NCI-H446 (cell line): ENCODE data around the gene FCHO2.

Experiments used
- DNase-seq, 2 experiments: peaks; one replicate each; lab custom pipeline; 2025; lab: John Stamatoyannopoulos, UW

Gene FCHO2

GRCh38 chr5:73030995-73031394, 75.2 kb downstream of the FCHO2 start:
- no peak for DNase-seq

DNA sequence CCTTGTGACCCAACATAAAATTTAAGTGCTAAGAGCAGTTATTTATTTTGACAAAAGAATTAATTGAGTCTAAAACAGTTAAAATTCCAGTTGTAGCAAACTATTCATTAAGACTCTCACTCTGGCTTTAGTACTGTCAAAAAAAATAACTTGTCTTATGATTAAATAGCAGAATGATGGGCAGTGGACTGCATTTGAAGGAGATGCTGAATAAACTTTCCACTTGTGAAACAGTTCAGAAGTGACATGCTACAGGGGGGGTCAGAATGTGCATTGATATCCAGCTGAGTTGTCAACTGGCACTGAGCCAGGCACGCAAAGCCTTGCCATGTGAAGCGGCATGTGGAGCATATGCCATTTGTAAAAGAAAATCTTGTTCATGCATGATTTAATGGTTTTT, 76.0 kb downstream of the FCHO2 start:
- DNase-seq, result peak; percentile 8 to 83

GRCh38 chr5:73032635-73033034, 76.8 kb downstream of the FCHO2 start:
- no peak for DNase-seq

- no peak for DNase-seq
Measured at GRCh38 chr5:73037545-73037944, 81.7 kb downstream of the FCHO2 start.

DNA sequence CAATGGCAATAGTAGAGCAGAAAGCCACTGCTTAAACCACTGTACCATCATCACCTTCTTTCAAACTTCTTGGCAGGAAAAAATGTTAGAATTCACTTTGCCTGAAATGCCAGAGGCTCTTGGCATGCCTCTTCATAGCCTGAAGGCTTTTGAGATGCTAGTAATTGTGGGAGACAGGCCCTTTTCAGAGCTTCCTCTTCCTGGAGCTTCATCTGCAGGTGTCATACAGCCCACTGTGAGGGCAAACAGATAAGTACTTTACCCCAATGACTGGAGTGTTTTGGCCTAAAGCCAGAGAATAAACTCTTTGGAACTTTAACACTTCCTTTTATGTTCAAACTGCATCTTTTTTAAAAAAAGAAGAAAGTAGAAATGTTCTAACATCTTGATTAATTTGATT, 83.2 kb downstream of the FCHO2 start:
- no peak for DNase-seq

DNA sequence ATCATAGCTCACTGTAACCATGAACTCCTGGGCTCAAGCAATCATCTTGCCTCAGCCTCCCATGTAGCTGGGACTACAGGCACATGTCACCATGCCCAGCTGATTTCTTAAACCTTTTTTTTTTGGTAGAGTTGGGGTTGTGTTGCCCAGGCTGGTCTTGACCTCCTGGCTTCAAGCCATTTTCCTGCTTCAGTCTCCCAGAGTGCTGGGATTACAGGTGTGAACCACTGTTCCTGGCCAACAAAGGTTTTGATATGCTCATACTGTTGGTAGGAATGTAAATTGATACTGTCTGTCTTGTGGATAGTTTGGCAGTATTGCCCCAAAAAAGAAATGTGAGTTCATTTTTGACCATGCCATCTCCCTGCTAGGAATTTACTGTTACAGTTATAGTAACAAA, 87.2 kb downstream of the FCHO2 start:
- DNase-seq, result no peak

- DNase-seq, result no peak
Measured at GRCh38 chr5:73044546-73044945, 88.7 kb downstream of the FCHO2 start.

DNA sequence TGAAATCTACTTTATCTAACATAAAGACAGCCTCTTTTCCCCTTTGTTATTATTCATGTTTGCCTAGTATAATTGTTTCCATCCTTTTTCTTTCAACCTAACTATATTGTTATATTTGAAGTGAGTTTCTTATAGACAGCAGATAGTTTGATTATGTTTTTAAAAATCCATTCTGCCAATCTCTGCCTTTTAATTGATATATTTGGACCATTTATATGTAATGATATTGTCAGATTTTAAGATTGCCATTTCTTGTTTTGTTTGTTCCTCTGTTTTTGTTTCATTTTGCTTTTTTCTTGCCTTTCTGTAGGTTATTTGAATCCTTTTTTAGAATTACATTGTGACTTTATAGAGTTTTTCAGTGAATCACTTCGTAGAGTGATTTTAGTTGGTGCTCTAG, 89.8 kb downstream of the FCHO2 start:
- no peak for DNase-seq

- no peak for DNase-seq
Measured at GRCh38 chr5:73061593-73061992, 105.8 kb downstream of the FCHO2 start.

DNA sequence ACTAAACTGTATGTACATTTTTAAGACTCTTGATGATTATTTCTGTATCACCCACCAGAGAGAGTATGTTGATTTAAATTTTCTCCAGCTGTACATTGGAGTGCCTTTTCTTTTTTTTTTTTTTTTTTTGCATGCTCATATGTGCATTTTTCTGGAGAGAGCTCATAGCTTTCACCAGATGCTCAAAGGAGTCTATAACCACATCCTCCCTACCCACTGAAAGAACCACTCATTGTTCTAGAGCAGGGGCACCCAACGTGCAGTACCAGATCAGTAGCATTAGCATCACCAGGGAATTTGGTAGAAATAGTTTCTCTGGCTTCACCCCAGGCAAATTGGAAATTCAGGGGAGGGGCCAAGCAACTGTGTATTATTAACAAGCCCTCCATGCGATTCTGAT, 110.6 kb downstream of the FCHO2 start:
- no peak for DNase-seq

GRCh38 chr5:73067213-73067612, 111.4 kb downstream of the FCHO2 start:
- DNase-seq, result no peak

DNA sequence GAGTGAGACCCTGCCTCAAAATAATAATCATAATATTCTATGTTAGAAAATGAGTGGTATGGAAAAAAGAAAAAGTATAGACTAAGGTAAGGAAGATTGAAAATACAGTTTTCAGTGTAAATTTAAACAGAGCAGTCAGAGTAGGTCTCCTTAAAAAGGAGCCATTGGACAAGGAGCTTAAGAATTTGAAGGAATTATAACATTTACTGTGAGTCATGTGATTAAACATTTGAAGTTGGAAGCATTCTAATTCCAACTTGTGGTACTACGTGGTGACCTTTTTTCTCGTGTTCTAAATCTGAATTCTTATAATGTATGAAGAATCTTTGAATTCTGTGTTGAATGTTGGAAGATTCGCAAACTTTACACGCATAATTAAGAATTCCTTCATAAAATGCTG, 125.3 kb downstream of the FCHO2 start:
- no peak for DNase-seq

- DNase-seq, result no peak
Measured at GRCh38 chr5:73088026-73088425, 132.2 kb downstream of the FCHO2 start.

DNA sequence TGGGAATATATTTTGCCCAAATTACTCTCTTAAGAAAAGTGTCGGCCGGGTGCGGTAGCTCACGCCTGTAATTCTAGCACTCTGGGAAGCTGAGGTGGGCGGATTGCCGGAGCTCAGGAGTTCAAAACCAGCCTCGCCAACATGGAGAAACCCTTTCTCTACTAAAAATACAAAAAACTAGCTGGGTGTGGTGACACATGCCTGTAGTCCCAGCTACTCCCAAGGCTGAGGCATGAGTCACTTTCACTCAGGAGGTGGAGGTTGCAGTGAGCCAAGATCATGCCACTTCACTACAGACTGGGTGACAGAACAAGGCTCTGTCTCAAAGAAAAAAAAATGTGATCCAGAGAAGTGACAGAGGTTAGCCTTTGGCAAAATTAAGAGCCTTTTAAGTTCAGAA, 138.1 kb downstream of the FCHO2 start:
- DNase-seq, result no peak

DNA sequence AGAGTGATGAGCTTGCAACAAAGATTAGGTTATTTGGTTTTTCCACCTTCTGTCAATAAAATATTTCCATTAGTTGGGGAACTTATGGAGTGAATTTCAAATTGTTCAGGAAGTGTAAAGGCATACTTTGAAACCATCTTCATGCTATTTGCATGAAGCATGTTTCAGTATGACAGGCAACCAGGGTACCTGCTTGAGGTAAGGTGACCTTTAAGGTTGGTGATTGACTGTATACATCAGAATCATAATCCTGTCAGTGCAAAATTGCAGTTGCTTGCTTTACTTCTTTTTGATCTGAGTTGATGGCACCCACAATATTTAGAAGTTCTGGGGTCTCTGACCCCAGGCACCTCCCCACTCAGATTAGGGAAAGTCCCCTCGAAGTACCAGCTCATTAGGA, 138.6 kb downstream of the FCHO2 start:
- no peak for DNase-seq

DNA sequence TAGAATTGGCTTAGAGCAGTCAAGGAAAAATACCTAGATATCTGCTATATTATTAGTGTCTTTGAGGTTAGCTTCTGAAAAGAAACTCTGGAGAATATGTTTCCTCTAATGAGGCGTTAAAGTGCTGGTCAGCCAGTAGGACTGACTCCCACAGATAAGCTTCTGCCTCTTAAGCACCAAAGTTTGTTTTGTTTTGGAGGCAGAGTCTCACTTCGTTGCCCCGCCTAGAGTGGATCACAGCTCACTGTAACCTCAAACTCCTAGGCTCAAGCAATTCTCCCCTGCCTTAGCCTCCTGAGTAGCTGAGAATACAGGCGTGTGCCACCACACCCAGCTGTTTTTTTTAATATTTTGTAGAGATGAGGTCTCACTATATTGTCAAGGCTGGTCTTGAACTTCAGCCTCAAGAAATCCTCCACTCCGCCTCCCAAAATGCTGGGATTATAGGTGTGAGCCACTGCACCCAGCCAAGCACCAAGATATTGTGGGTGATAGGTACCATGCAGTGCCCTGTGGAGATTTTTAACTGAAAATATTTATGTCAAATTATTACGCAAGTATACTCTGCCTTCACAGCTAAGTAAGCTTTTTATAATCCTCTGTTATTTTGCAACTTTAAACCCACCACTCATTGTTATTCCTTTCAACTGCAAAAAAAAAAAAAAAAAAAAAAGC, 139.9 kb downstream of the FCHO2 start:
- no peak for DNase-seq

DNA sequence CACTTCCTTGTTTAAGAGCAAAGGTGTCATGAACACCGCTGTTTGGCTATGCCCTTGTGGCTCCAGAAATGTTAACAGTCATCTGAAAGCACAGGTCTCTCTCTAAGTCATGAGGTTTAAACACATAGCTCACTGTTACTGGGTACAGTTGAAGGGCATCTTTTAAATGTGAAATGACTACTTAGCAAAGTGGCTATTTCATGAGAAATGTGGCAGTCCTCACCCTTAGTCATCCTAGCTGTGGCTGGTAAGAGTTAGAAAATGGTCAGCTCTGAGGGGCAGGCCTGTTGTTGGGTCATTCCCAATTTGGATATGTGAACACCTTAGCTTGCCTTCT, 140.4 kb downstream of the FCHO2 start:
- no peak for DNase-seq

- no peak for DNase-seq
Measured at GRCh38 chr5:73097740-73098139, 141.9 kb downstream of the FCHO2 start.

GRCh38 chr5:73100109-73100508, 144.3 kb downstream of the FCHO2 start:
- no peak for DNase-seq

GRCh38 chr5:73103870-73104299, 148.0 kb downstream of the FCHO2 start:
- DNase-seq, result no peak

- no peak for DNase-seq
Measured at GRCh38 chr5:73104326-73104725, 148.5 kb downstream of the FCHO2 start.

DNA sequence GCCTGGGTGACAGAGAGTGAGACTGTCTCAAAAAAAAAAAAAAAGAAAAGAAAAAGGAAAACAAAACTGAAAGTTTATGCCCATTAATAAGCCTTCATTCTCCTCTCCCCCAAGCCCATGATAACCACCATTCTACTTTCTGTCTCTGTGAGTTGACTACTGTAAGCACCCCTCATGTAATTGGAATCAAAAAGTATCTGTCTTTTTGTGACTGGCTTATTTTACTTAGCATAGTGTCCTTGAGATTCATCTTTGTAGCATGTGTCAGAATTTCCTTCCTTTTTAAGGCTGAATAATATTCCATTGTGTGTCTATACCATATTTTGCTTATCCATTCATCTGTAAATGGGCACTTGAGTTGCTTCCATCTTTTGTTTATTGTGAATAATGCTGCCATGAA, 150.5 kb downstream of the FCHO2 start:
- no peak for DNase-seq

- DNase-seq, result no peak
Measured at GRCh38 chr5:73110190-73110589, 154.3 kb downstream of the FCHO2 start.

GRCh38 chr5:73111536-73111935, 155.7 kb downstream of the FCHO2 start:
- no peak for DNase-seq

DNA sequence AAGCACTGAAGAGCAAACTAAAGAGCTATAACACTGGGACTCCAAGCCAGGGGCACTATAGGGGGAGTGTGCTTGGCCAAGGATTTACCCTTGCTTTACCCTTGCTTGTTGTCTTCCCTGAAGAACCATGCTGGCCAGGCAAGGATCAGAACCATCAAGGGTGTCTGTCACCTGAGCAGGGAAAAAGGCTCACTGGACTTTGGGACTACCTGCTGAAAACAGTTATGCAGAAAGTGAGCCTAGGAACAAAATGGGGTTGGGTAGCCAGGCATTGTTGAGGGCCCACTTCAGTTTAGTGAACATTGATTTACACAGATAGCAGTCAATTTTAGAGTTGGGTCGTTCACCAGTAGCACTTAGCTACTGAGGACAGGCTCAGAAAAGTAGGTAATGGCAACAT, 156.5 kb downstream of the FCHO2 start:
- no peak for DNase-seq
